Esophagus muscularis mucosa (tissue), 4 donors: ENCODE data around the gene ZER1. TPM values are rescaled to one million over a fixed set of nuclear protein-coding genes. Genes with fewer than 3 reads are reported as not detected.

Experiments
- DNase-seq: peaks from one replicate; pipeline ENCODE4 v3.0.0-alpha.2; 2017; ENCODE audit errors: extremely low spot score
- H3K27ac ChIP-seq, 4 donors: fragments of 200-600 bp; sonication (generic); replicated peaks in 1 of 4; 1 replicate in 3 of 4; 2 replicates in 1 of 4; pipeline ENCODE4 v1.5.1; 2016 to 2019; ENCODE audit warnings: mild to moderate bottlenecking in 1 of 4
- H3K27me3 ChIP-seq, 4 donors: fragments of 200-600 bp; sonication (generic); one replicate each; pipeline versions ENCODE4 v1.5.1 to v1.6.0; 2016 to 2019
- H3K36me3 ChIP-seq, 4 donors: fragments of 200-600 bp; sonication (generic); one replicate each; pipeline ENCODE4 v1.5.1; 2016 to 2019
- H3K4me1 ChIP-seq, 4 donors: fragments of 200-600 bp; sonication (generic); one replicate each; pipeline ENCODE4 v1.5.1; 2016 to 2019
- H3K4me3 ChIP-seq, 4 donors: fragments of 200-600 bp; sonication (generic); 1 replicate in 2 of 4; 2 replicates in 2 of 4; pipeline ENCODE4 v1.5.1; 2016 to 2019; ENCODE audit warnings: mild to moderate bottlenecking in 4 of 4, moderate library complexity in 1 of 4
- H3K9me3 ChIP-seq, 4 donors: fragments of 200-600 bp; sonication (generic); 1 replicate in 3 of 4; 2 replicates in 1 of 4; pipeline ENCODE4 v1.5.1; 2016 to 2019
- CTCF ChIP-seq, 3 experiments: fragments of 200-600 bp in 2 of 3; fragments of 450-650 bp in 1 of 3; sonication (generic) in 2 of 3; IDR thresholded peaks; one replicate each; pipeline ENCODE4 v1.5.1; 2017 to 2019; ENCODE audit warnings: antibody characterized with exemption in 3 of 3, mild to moderate bottlenecking in 2 of 3, moderate library complexity in 1 of 3
- EP300 ChIP-seq: sonication (generic); formaldehyde crosslinking; IDR thresholded peaks from one replicate; pipeline ENCODE4 v1.6.1; 2017; ENCODE audit warnings: antibody characterized with exemption
- POLR2A ChIP-seq: fragments of 450-650 bp; IDR thresholded peaks from one replicate; pipeline ENCODE4 v1.6.1; 2017; ENCODE audit warnings: antibody characterized with exemption, moderate library complexity, mild to moderate bottlenecking, low read depth
- POLR2AphosphoS5 ChIP-seq, 2 donors: sonication (generic); formaldehyde crosslinking; IDR thresholded peaks; one replicate each; pipeline ENCODE4 v1.6.1; 2017; ENCODE audit warnings: antibody characterized with exemption in 2 of 2
- WGBS: methylation state at CpG from one replicate; pipeline ENCODE4 v1.1.5; 2018; 5-methylcytosine and 5-hydroxymethylcytosine counted together
- intact Hi-C: fragments of 100-400 bp; cut with DNase I; formaldehyde crosslinking; loops from one replicate; pipeline ENCODE4 v1.15.1; 2023
- total RNA-seq, 4 donors: library from RNA; depleted of rRNA; stranded (reverse); fragments of >200 nt; gene quantifications; one replicate each; pipeline versions ENCODE4 v1.1.0 to v1.2.1, GENCODE V29; 2016

Gene ZER1
- total RNA-seq, 4 donors from 2014 or later: 56.5 to 114 (median 79.4) TPM

DNA sequence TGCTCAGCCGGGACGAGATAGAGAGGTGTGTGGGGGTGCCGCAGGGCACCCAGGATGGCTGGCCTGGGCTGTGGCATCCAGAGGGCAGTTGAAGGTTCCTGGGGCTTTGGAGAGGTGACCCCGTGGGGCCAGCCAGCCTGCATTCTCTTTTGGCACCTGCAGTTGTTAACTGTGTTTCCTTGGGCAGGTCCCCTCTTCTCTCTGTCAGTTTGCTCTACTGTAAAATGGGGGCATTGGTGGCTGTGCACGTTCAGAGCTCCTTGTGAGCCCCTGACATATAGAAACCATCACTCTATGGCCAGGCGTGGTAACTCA is 56.3 kb downstream of the ZER1 start:
- H3K9me3 ChIP-seq: no peaks in the 10 kb centered on the region
- H3K27ac ChIP-seq: no peak overlapping the region
- 90% methylated on average over 6 of the region's 6 CpGs for WGBS
- TF ChIP-seq POLR2AphosphoS5 (IDR thresholded peaks at IDR 0.05): no peak
- TF ChIP-seq EP300: no peak
- TF ChIP-seq CTCF (IDR thresholded peaks at IDR 0.05): no peak
- no peak for TF ChIP-seq POLR2A
- no peak for DNase-seq
- no peaks in the 10 kb centered on the region for H3K4me1 ChIP-seq
- H3K27me3 ChIP-seq: no peaks in the 10 kb centered on the region
- H3K4me3 ChIP-seq: no peak overlapping the region
- H3K36me3 ChIP-seq: peaks cover 0 to 45% (median 20%) of the 10 kb centered on the region in 4 donors
- intact Hi-C loops: no loop called here

DNA sequence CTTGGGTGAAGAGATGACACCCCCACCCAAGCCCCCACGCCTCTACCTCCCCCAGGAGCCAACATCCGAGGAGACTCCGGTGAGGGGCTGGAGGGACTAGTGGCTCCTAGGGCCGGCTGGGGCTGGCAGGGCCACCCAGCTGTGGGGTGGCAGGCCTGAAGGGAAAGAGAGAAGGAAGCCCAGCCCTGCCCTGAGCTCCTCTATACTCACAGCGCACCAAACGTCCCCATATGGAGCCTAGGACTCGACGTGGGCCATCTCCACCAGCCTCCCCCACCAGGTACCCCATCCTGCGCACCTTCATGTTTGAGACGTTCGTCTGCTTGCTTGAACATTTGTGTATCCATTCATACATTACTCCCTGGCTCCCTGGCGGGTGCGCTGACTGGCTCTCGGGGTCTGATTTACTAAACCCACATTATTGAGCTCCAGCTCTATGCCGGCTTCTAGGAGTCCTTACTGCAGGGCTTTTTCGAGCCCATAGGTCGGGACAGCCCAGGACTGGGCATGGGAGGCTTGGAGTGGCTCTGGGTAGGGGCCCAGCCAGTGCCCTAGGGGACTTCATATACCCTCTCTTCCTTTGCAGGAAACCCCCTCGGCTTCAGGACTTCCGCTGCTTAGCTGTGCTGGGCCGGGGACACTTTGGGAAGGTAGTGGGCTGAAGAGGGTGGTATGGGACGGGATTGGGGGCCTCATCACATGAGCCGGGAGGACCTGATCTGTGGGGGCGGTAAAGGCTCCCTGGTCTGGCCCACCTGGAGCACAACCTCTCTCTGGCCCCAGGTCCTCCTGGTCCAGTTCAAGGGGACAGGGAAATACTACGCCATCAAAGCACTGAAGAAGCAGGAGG is 56.9 kb downstream of the ZER1 start:
- Histone ChIP-seq H3K36me3 (peaks cover 0 to 39% (median 17%) of the 10 kb centered on the region in 4 donors), H3K9me3 (no peaks in the 10 kb centered on the region), H3K4me1 (no peaks in the 10 kb centered on the region), H3K27me3 (no peaks in the 10 kb centered on the region), H3K27ac (no peak overlapping the region), H3K4me3 (no peak overlapping the region)
- no peak for TF ChIP-seq EP300
- no peak for TF ChIP-seq POLR2A
- no peak for TF ChIP-seq POLR2AphosphoS5 (IDR thresholded peaks at IDR 0.05)
- TF ChIP-seq CTCF (IDR thresholded peaks at IDR 0.05): no peak
- WGBS: 87% methylated on average over 22 of the region's 24 CpGs
- DNase-seq: no peak
- intact Hi-C loops: no loop called here

- intact Hi-C loops: no loop called here
- DNase-seq: no peak
- Histone ChIP-seq H3K4me1 (no peaks in the 10 kb centered on the region), H3K36me3 (peaks cover 0 to 39% (median 17%) of the 10 kb centered on the region in 4 donors), H3K27me3 (no peaks in the 10 kb centered on the region), H3K27ac (no peak overlapping the region), H3K9me3 (no peaks in the 10 kb centered on the region), H3K4me3 (no peak overlapping the region)
- 86% methylated on average over 9 of the region's 19 CpGs for WGBS
- no peak for TF ChIP-seq POLR2AphosphoS5 (IDR thresholded peaks at IDR 0.05)
- TF ChIP-seq POLR2A: no peak
- TF ChIP-seq CTCF (IDR thresholded peaks at IDR 0.05): no peak
- no peak for TF ChIP-seq EP300
These were observed 57.7 kb downstream of the ZER1 start for GRCh38 chr9:128713941-128714573.

DNA sequence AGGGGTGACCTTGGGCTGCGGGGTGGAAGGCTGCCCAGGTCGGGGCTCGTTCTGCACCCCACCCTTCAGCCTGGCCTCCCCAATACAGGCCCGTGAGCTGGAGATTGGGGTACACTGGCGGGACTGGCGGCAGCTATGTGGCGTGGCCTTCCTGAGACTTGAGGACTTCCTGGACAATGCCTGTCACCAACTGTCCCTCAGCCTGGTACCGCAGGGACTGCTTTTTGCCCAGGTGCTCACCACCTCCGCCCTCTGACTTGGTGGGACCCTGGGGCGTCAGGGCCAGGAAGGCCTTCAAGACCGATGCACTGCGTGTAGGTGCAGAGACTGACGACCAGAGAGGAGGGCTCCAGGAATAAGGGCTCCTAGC is 58.3 kb downstream of the ZER1 start:
- Histone ChIP-seq H3K9me3 (no peaks in the 10 kb centered on the region), H3K4me1 (no peaks in the 10 kb centered on the region), H3K27me3 (no peaks in the 10 kb centered on the region), H3K4me3 (no peak overlapping the region), H3K36me3 (peaks cover 0 to 40% (median 17%) of the 10 kb centered on the region in 4 donors), H3K27ac (no peak overlapping the region)
- DNase-seq: no peak
- intact Hi-C loops: no loop called here
- TF ChIP-seq EP300 (no peak), CTCF (IDR thresholded peaks at IDR 0.05) (no peak), POLR2A (no peak)
- no CpG with 5 or more reads among the region's 13 CpGs for WGBS
